ENCODE data around the gene CALML4.
A peak's percentile ranks its signal among the peaks of the same experiment; 100 is the strongest.
"Not testable (repeated sequence)": the region's sequence is repeated elsewhere in the genome, so short reads cannot be mapped to it uniquely, and the experiment has no call there.

Gene CALML4

GRCh38 chr15:68224546-68225250, 19.6 kb upstream of the CALML4 start:
- DNase-seq: no peak

GRCh38 chr15:68224108-68224507, 19.0 kb upstream of the CALML4 start:
- DNase-seq: no peak

- no peak for DNase-seq
Measured at GRCh38 chr15:68223171-68223570, 18.0 kb upstream of the CALML4 start.

GRCh38 chr15:68222432-68222743, 17.3 kb upstream of the CALML4 start:
- DNase-seq: not testable (repeated sequence)

GRCh38 chr15:68221530-68222431, 16.6 kb upstream of the CALML4 start:
- DNase-seq: not testable (repeated sequence)

GRCh38 chr15:68220967-68221366, 15.8 kb upstream of the CALML4 start:
- DNase-seq: no peak

GRCh38 chr15:68220489-68220888, 15.4 kb upstream of the CALML4 start:
- DNase-seq: no peak

GRCh38 chr15:68218847-68219798, 14.0 kb upstream of the CALML4 start:
- DNase-seq: no peak

- DNase-seq: no peak
Measured at GRCh38 chr15:68218331-68218730, 13.2 kb upstream of the CALML4 start.

- no peak for DNase-seq
Measured at GRCh38 chr15:68217341-68217740, 12.2 kb upstream of the CALML4 start.

GRCh38 chr15:68214838-68215254, 9.7 kb upstream of the CALML4 start:
- no peak for DNase-seq

- DNase-seq: no peak
Measured at GRCh38 chr15:68213991-68214837, 9.1 kb upstream of the CALML4 start.

- DNase-seq: not testable (repeated sequence)
Measured at GRCh38 chr15:68213491-68213845, 8.3 kb upstream of the CALML4 start.

- DNase-seq: no peak
Measured at GRCh38 chr15:68211656-68212320, 6.7 kb upstream of the CALML4 start.

- peak; percentile 34 to 46 for DNase-seq
Measured at GRCh38 chr15:68210821-68211655, 5.9 kb upstream of the CALML4 start.

- DNase-seq: no peak
Measured at GRCh38 chr15:68210409-68210756, 5.3 kb upstream of the CALML4 start.

GRCh38 chr15:68209735-68210408, 4.7 kb upstream of the CALML4 start:
- DNase-seq: peak in 1 of 2 experiments; percentile 21

GRCh38 chr15:68209272-68209671, 4.1 kb upstream of the CALML4 start:
- no peak for DNase-seq

- no peak for DNase-seq
Measured at GRCh38 chr15:68208636-68209240, 3.6 kb upstream of the CALML4 start.

GRCh38 chr15:68208136-68208535, 3.0 kb upstream of the CALML4 start:
- no peak for DNase-seq

Measured in activated CD4-positive, alpha-beta T cell treated with anti-CD3 and anti-CD28 coated beads, Interleukin-2, amount 50 U/mL, for 4 hours (primary cell).